ENCODE results near the gene CPO.

DNA sequence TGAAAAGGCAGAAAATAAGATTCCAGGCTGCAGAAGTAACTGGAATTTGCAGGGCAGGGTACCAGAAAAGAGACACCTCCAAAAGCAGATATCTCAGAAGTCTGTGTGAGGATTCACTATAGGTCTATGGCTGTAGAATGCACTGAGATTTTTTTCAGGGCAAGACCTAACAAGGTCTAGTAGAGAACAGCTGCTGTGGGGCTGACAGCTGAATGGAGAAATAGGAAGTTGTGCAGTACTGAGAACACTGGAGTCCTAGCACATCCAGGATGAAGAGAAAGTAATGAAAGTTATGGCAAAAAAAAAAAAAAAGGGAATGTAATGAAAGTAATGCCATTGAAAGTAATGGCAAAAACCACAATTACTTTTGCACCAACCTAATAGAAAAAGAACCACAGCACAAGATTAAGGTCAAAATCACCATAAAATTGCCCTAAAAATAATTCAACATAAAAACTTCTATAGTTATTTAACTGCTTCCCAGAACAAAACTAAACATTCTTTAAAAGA, 57.3 kb downstream of the CPO start:
- no peak for TF ChIP-seq TCF4 (CRISPR knock-in tag; IDR thresholded peaks at IDR 0.05; ENCODE audit: borderline replicate concordance)
- no peak for TF ChIP-seq ZFP3 (CRISPR knock-in tag; IDR thresholded peaks at IDR 0.05)
- TF ChIP-seq TOX (CRISPR knock-in tag; IDR thresholded peaks at IDR 0.05; ENCODE audit: borderline replicate concordance): no peak
- TF ChIP-seq, protein P1, sequence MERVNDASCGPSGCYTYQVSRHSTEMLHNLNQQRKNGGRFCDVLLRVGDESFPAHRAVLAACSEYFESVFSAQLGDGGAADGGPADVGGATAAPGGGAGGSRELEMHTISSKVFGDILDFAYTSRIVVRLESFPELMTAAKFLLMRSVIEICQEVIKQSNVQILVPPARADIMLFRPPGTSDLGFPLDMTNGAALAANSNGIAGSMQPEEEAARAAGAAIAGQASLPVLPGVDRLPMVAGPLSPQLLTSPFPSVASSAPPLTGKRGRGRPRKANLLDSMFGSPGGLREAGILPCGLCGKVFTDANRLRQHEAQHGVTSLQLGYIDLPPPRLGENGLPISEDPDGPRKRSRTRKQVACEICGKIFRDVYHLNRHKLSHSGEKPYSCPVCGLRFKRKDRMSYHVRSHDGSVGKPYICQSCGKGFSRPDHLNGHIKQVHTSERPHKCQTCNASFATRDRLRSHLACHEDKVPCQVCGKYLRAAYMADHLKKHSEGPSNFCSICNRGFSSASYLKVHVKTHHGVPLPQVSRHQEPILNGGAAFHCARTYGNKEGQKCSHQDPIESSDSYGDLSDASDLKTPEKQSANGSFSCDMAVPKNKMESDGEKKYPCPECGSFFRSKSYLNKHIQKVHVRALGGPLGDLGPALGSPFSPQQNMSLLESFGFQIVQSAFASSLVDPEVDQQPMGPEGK (CRISPR knock-in tag; IDR thresholded peaks at IDR 0.05; ENCODE audit: borderline replicate concordance): no peak
- no peak for TF ChIP-seq ARNTL (CRISPR knock-in tag; IDR thresholded peaks at IDR 0.05; ENCODE audit: borderline replicate concordance, low read depth)
- no peak for TF ChIP-seq ZFP30 (CRISPR knock-in tag; IDR thresholded peaks at IDR 0.05)
- TF ChIP-seq, protein P2, sequence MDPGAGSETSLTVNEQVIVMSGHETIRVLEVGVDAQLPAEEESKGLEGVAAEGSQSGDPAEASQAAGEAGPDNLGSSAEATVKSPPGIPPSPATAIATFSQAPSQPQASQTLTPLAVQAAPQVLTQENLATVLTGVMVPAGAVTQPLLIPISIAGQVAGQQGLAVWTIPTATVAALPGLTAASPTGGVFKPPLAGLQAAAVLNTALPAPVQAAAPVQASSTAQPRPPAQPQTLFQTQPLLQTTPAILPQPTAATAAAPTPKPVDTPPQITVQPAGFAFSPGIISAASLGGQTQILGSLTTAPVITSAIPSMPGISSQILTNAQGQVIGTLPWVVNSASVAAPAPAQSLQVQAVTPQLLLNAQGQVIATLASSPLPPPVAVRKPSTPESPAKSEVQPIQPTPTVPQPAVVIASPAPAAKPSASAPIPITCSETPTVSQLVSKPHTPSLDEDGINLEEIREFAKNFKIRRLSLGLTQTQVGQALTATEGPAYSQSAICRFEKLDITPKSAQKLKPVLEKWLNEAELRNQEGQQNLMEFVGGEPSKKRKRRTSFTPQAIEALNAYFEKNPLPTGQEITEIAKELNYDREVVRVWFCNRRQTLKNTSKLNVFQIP (CRISPR knock-in tag; IDR thresholded peaks at IDR 0.05; ENCODE audit: borderline replicate concordance, low read depth): no peak
- TF ChIP-seq, protein P3, sequence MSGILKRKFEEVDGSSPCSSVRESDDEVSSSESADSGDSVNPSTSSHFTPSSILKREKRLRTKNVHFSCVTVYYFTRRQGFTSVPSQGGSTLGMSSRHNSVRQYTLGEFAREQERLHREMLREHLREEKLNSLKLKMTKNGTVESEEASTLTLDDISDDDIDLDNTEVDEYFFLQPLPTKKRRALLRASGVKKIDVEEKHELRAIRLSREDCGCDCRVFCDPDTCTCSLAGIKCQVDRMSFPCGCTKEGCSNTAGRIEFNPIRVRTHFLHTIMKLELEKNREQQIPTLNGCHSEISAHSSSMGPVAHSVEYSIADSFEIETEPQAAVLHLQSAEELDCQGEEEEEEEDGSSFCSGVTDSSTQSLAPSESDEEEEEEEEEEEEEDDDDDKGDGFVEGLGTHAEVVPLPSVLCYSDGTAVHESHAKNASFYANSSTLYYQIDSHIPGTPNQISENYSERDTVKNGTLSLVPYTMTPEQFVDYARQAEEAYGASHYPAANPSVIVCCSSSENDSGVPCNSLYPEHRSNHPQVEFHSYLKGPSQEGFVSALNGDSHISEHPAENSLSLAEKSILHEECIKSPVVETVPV (CRISPR knock-in tag; IDR thresholded peaks at IDR 0.05): no peak
- no peak for TF ChIP-seq CSDC2 (CRISPR knock-in tag; IDR thresholded peaks at IDR 0.05)

All from SK-N-SH treated with all-trans-retinoic acid at 6 μM for 48 hours (cell line).